Liver (tissue), 9 donors: ENCODE measurements around the gene OLA1. TPM values are rescaled to one million over a fixed set of nuclear protein-coding genes. Genes with fewer than 3 reads are reported as not detected.

Experiments
- DNase-seq: peaks from one replicate; pipeline ENCODE4 v3.0.0-alpha.2; 2017; ENCODE audit warnings: low spot score
- H3K27ac ChIP-seq, 2 donors: one replicate each; pipeline ENCODE4 v1.7.0; 2013; ENCODE audit warnings: inconsistent platforms in 2 of 2, low read length in 2 of 2, control low read depth in 1 of 2, low read depth in 1 of 2, mild to moderate bottlenecking in 1 of 2
- H3K27me3 ChIP-seq, 4 donors: one replicate each; pipeline versions ENCODE4 v1.6.1 to v1.7.0; 2013; ENCODE audit warnings: low read length in 3 of 4, inconsistent platforms in 1 of 4, mild to moderate bottlenecking in 1 of 4, moderate library complexity in 1 of 4; ENCODE audit not compliant: control insufficient read depth in 4 of 4, insufficient read depth in 4 of 4
- H3K36me3 ChIP-seq, 4 donors: one replicate each; pipeline versions ENCODE4 v1.6.1 to v1.7.0; 2013; ENCODE audit warnings: low read length in 3 of 4, mild to moderate bottlenecking in 3 of 4, low read depth in 1 of 4, moderate library complexity in 1 of 4; ENCODE audit not compliant: control insufficient read depth in 4 of 4, insufficient read depth in 3 of 4
- H3K4me1 ChIP-seq, 4 donors: one replicate each; pipeline versions ENCODE4 v1.6.1 to v1.7.0; 2013; ENCODE audit warnings: low read length in 3 of 4, mild to moderate bottlenecking in 3 of 4, moderate library complexity in 1 of 4; ENCODE audit not compliant: control insufficient read depth in 4 of 4, insufficient read depth in 4 of 4
- H3K4me3 ChIP-seq, 3 donors: one replicate each; pipeline versions ENCODE4 v1.6.1 to v1.7.0; 2013; ENCODE audit warnings: low read length in 3 of 3, control low read depth in 1 of 3, low read depth in 1 of 3, mild to moderate bottlenecking in 1 of 3
- H3K9ac ChIP-seq, 2 donors: one replicate each; pipeline ENCODE4 v1.7.0; 2013; ENCODE audit warnings: low read length in 2 of 2, mild to moderate bottlenecking in 2 of 2, moderate library complexity in 2 of 2, control low read depth in 1 of 2, low read depth in 1 of 2
- H3K9me3 ChIP-seq, 4 donors: one replicate each; pipeline versions ENCODE4 v1.6.1 to v1.7.0; 2013; ENCODE audit warnings: low read length in 3 of 4; ENCODE audit not compliant: control insufficient read depth in 4 of 4
- ATF3 ChIP-seq: IDR thresholded peaks from 2 replicates; pipeline ENCODE4 v1.6.1; 2016; ENCODE audit warnings: antibody characterized with exemption
- CTCF ChIP-seq: fragments of 150-350 bp; IDR thresholded peaks from 2 replicates; pipeline ENCODE4 v1.5.1; 2017; ENCODE audit warnings: improper control_type of control experiment, low read depth, low read length; ENCODE audit not compliant: missing input control
- FOXA1 ChIP-seq: IDR thresholded peaks from 2 replicates; pipeline ENCODE4 v1.6.1; 2016; ENCODE audit warnings: antibody characterized with exemption
- FOXA2 ChIP-seq: IDR thresholded peaks from 2 replicates; pipeline ENCODE4 v1.6.1; 2016; ENCODE audit warnings: antibody characterized with exemption
- GABPA ChIP-seq, 2 donors: IDR thresholded peaks in 1 of 2; conservative IDR thresholded peaks in 1 of 2; 2 replicates each; pipeline ENCODE4 v1.6.1; 2016; ENCODE audit warnings: antibody characterized with exemption in 2 of 2, mild to moderate bottlenecking in 1 of 2, moderate library complexity in 1 of 2
- HNF4A ChIP-seq, 2 donors: conservative IDR thresholded peaks; 2 replicates each; pipeline ENCODE4 v1.6.1; 2016; ENCODE audit warnings: antibody characterized with exemption in 2 of 2, mild to moderate bottlenecking in 2 of 2
- HNF4G ChIP-seq: IDR thresholded peaks from 2 replicates; pipeline ENCODE4 v1.6.1; 2016; ENCODE audit warnings: antibody characterized with exemption
- JUND ChIP-seq, 2 donors: IDR thresholded peaks; 2 replicates each; pipeline ENCODE4 v1.6.1; 2016; ENCODE audit warnings: antibody characterized with exemption in 2 of 2
- MAX ChIP-seq: IDR thresholded peaks from 2 replicates; pipeline ENCODE4 v1.6.1; 2016; ENCODE audit warnings: antibody characterized with exemption
- RAD21 ChIP-seq, 2 donors: IDR thresholded peaks; 2 replicates each; pipeline ENCODE4 v1.6.1; 2016; ENCODE audit warnings: antibody characterized with exemption in 2 of 2, mild to moderate bottlenecking in 2 of 2
- REST ChIP-seq: IDR thresholded peaks from 2 replicates; pipeline ENCODE4 v1.6.1; 2016; ENCODE audit warnings: antibody characterized with exemption, mild to moderate bottlenecking
- RXRA ChIP-seq, 2 donors: IDR thresholded peaks; 2 replicates each; pipeline ENCODE4 v1.6.1; 2017 to 2018; ENCODE audit warnings: antibody characterized with exemption in 2 of 2, mild to moderate bottlenecking in 1 of 2
- SP1 ChIP-seq: IDR thresholded peaks from 2 replicates; pipeline ENCODE4 v1.6.1; 2018; ENCODE audit warnings: antibody characterized with exemption, mild to moderate bottlenecking
- TAF1 ChIP-seq: conservative IDR thresholded peaks from 2 replicates; pipeline ENCODE4 v1.6.1; 2016; ENCODE audit warnings: antibody characterized with exemption, mild to moderate bottlenecking
- ZBTB33 ChIP-seq: IDR thresholded peaks from 2 replicates; pipeline ENCODE4 v1.6.1; 2016; ENCODE audit warnings: antibody characterized with exemption
- WGBS: extraction: QIAGEN DNeasy Blood & Tissue Kit; methylation state at CpG from one replicate; pipeline ENCODE4 v1.1.7; 2013; 5-methylcytosine and 5-hydroxymethylcytosine counted together
- polyA plus RNA-seq, 2 donors: library from polyadenylated mRNA; stranded (reverse) in 1 of 2; unstranded in 1 of 2; fragments of 200-250 nt in 1 of 2; fragments of >200 nt in 1 of 2; fragmentation: Nextera tagmentation in 1 of 2; extraction: Ambion mirVana in 1 of 2; gene quantifications; one replicate each; pipeline versions ENCODE4 v1.2.1 to v1.2.3, GENCODE V29; 2013 to 2015
- total RNA-seq, 2 donors: library from RNA; depleted of rRNA; stranded (reverse); fragments of >200 nt; gene quantifications; one replicate each; pipeline ENCODE4 v1.2.3, GENCODE V29; 2014
- donor health status: healthy.
- donor health status: healthy.
- donor health status: healthy.
- donor health status: healthy.
- donor health status: healthy.

OLA1 gene
- total and polyA plus RNA-seq, 4 donors = 23.4 to 38.1 (median 32.3) TPM

GRCh38 chr2:174153757-174154680 is 94.3 kb downstream of the OLA1 start:
- WGBS = 90% methylated on average over 8 of the region's 8 CpGs
- Histone ChIP-seq H3K36me3 (no peaks in the 10 kb centered on the region), H3K4me3 (no peak overlapping the region), H3K9me3 (no peaks in the 10 kb centered on the region), H3K27ac (no peak overlapping the region), H3K9ac (no peak overlapping the region), H3K27me3 (no peaks in the 10 kb centered on the region), H3K4me1 (no peaks in the 10 kb centered on the region)
- no peak for DNase-seq
- TF ChIP-seq TAF1 (no peak), FOXA2 (no peak)

- no peak for TF ChIP-seq JUND (IDR thresholded peaks at IDR 0.05)
- TF ChIP-seq ATF3 = no peak
- TF ChIP-seq HNF4G = no peak
- TF ChIP-seq FOXA2 = no peak
- TF ChIP-seq TAF1 = no peak
- TF ChIP-seq MAX = no peak
- TF ChIP-seq HNF4A (conservative IDR thresholded peaks at IDR 0.05) = no peak
- no peak for TF ChIP-seq REST
- no peak for TF ChIP-seq RAD21 (IDR thresholded peaks at IDR 0.05)
- no peak for TF ChIP-seq ZBTB33
- no peak for TF ChIP-seq FOXA1
- TF ChIP-seq SP1 = no peak
- TF ChIP-seq RXRA (IDR thresholded peaks at IDR 0.05) = no peak
- no peak for TF ChIP-seq GABPA (IDR thresholded peaks at IDR 0.05 in 1 of 2, conservative IDR thresholded peaks at IDR 0.05 in 1 of 2)
- no peak for TF ChIP-seq CTCF
- no peaks in the 10 kb centered on the region for H3K36me3 ChIP-seq
Measured at GRCh38 chr2:174149530-174149929, 98.8 kb downstream of the OLA1 start.

More at GRCh38 chr2:174149530-174149929, 98.8 kb downstream of the OLA1 start:
- no peaks in the 10 kb centered on the region for H3K9me3 ChIP-seq
- no peak overlapping the region for H3K9ac ChIP-seq
- no peak for DNase-seq
- no peaks in the 10 kb centered on the region for H3K27me3 ChIP-seq
- H3K27ac ChIP-seq = no peak overlapping the region
- H3K4me1 ChIP-seq = no peaks in the 10 kb centered on the region
- WGBS = 98% methylated on average over 2 of the region's 2 CpGs
- no peak overlapping the region for H3K4me3 ChIP-seq
